ENCODE data around the gene TCEA2. TPM values are rescaled to one million over a fixed set of nuclear protein-coding genes. Genes with fewer than 3 reads are reported as not detected.

TCEA2 gene
- total RNA-seq, 1 donor from 2014 or later, result 23.2 TPM

GRCh38 chr20:64090165-64090564 lies 27.2 kb downstream of the TCEA2 start:
- Mint-ChIP-seq H3K27ac (peak overlapping the region; percentile 32), H3K4me3 (peak overlapping the region; percentile 42), H3K9me3 (peaks cover 15% of the 10 kb centered on the region), H3K4me1 (peaks cover 22% of the 10 kb centered on the region), H3K27me3 (ENCODE audit: insufficient read depth, low read depth) (peaks cover 43% of the 10 kb centered on the region), H3K36me3 (no peaks in the 10 kb centered on the region)
- no peak for TF ChIP-seq CTCF (IDR thresholded peaks at IDR 0.05)
- TF ChIP-seq EZH2phosphoT487 (IDR thresholded peaks at IDR 0.05), result no peak
- TF ChIP-seq EZH2 (IDR thresholded peaks at IDR 0.05), result no peak
- Histone ChIP-seq H3K4me3 (no peak overlapping the region), H3F3A (ENCODE audit: low read depth) (peaks cover 9% of the 10 kb centered on the region), H2AFZ (replicated peaks) (no peak overlapping the region), H3K9me3 (ENCODE audit: low read depth) (no peaks in the 10 kb centered on the region), H3K27me3 (peaks cover 66% of the 10 kb centered on the region), H3K36me3 (no peaks in the 10 kb centered on the region), H3K4me2 (no peak overlapping the region), H3K9ac (no peak overlapping the region), H4K20me1 (ENCODE audit: low read depth) (no peaks in the 10 kb centered on the region), H3K27ac (no peak overlapping the region), H3K79me2 (ENCODE audit: low read depth) (no peaks in the 10 kb centered on the region), H3K4me1 (peaks cover 3% of the 10 kb centered on the region)
- DNase-seq (ENCODE audit: low spot score), result peak; percentile 63

- H3K4me2 ChIP-seq, result no peak overlapping the region
- DNase-seq (ENCODE audit: low spot score), result no peak
- no peaks in the 10 kb centered on the region for H3K36me3 Mint-ChIP-seq
- peaks cover 9% of the 10 kb centered on the region for H3F3A ChIP-seq (ENCODE audit: low read depth)
- TF ChIP-seq EZH2phosphoT487 (IDR thresholded peaks at IDR 0.05) (no peak), CTCF (IDR thresholded peaks at IDR 0.05) (no peak), EZH2 (IDR thresholded peaks at IDR 0.05) (no peak)
- no peaks in the 10 kb centered on the region for H3K79me2 ChIP-seq (ENCODE audit: low read depth)
- H4K20me1 ChIP-seq (ENCODE audit: low read depth), result no peaks in the 10 kb centered on the region
- H3K9me3 ChIP-seq (ENCODE audit: low read depth), result no peaks in the 10 kb centered on the region
- peaks cover 54% of the 10 kb centered on the region for H3K27me3 ChIP-seq
- H3K4me3 Mint-ChIP-seq, result peak overlapping the region; percentile 66
- peaks cover 36% of the 10 kb centered on the region for H3K27me3 Mint-ChIP-seq (ENCODE audit: insufficient read depth, low read depth)
- H3K36me3 ChIP-seq, result no peaks in the 10 kb centered on the region
- H3K4me1 ChIP-seq, result peaks cover 3% of the 10 kb centered on the region
- no peak overlapping the region for H3K9ac ChIP-seq
- peaks cover 11% of the 10 kb centered on the region for H3K9me3 Mint-ChIP-seq
- H3K4me3 ChIP-seq, result no peak overlapping the region
- H2AFZ ChIP-seq (replicated peaks), result no peak overlapping the region
- peaks cover 19% of the 10 kb centered on the region for H3K4me1 Mint-ChIP-seq
- no peak overlapping the region for H3K27ac ChIP-seq
- H3K27ac Mint-ChIP-seq, result peak overlapping the region; percentile 81
Observed at GRCh38 chr20:64091340-64091739, 28.3 kb downstream of the TCEA2 start.

GRCh38 chr20:64091770-64092169 lies 28.8 kb downstream of the TCEA2 start:
- Histone ChIP-seq H3K79me2 (ENCODE audit: low read depth) (no peaks in the 10 kb centered on the region), H3K4me3 (no peak overlapping the region), H3K9me3 (ENCODE audit: low read depth) (no peaks in the 10 kb centered on the region), H4K20me1 (ENCODE audit: low read depth) (no peaks in the 10 kb centered on the region), H3K4me2 (no peak overlapping the region), H3K4me1 (peaks cover 3% of the 10 kb centered on the region), H3K36me3 (no peaks in the 10 kb centered on the region), H3K9ac (no peak overlapping the region), H2AFZ (replicated peaks) (no peak overlapping the region), H3K27me3 (peaks cover 50% of the 10 kb centered on the region), H3K27ac (no peak overlapping the region), H3F3A (ENCODE audit: low read depth) (peaks cover 9% of the 10 kb centered on the region)
- Mint-ChIP-seq H3K4me3 (peak overlapping the region; percentile 66), H3K9me3 (peaks cover 8% of the 10 kb centered on the region), H3K36me3 (peaks cover under 1% of the 10 kb centered on the region), H3K4me1 (peaks cover 19% of the 10 kb centered on the region), H3K27ac (peak overlapping the region; percentile 81), H3K27me3 (ENCODE audit: insufficient read depth, low read depth) (peaks cover 34% of the 10 kb centered on the region)
- no peak for TF ChIP-seq CTCF (IDR thresholded peaks at IDR 0.05)
- TF ChIP-seq EZH2phosphoT487 (IDR thresholded peaks at IDR 0.05), result no peak
- no peak for TF ChIP-seq EZH2 (IDR thresholded peaks at IDR 0.05)
- peak; percentile 59 for DNase-seq (ENCODE audit: low spot score)

Data from neural progenitor cell (in vitro differentiated cells).